GM21360 (cell line): ENCODE results near the gene BCAR1.
"Not testable (repeated sequence)": the region's sequence is repeated elsewhere in the genome, so short reads cannot be mapped to it uniquely, and the experiment has no call there.

Experiments
- ATAC-seq: cut with Tn5 transposase; IDR thresholded peaks from one replicate; pipeline ENCODE4 v1.9.1; 2021; ENCODE audit warnings: mild to moderate bottlenecking, moderate library complexity; ENCODE audit not compliant: unreplicated experiment

Gene BCAR1

DNA sequence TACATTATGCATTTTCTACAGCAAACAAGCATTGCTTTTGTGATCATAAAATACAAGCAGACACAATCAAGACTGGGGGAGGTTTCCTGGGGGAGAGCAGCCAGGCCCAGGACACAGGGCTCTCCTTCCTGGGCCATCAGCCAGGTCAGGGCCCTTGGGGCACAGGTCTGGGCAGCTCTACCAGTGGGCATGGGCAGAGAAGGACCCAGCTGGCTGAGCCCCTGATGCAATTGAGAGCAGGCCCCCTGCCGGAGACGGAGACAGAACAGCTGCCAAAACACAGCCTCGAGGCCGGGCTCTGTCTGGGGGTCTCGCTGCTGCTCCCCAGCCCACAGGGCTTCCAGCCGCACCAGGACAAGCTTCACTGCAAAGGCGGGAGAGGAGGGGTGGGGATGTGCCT lies 10.8 kb downstream of the BCAR1 start:
- not testable (repeated sequence) for ATAC-seq

- no peak for ATAC-seq
These were observed 11.8 kb downstream of the BCAR1 start for GRCh38 chr16:75239542-75240122.

DNA sequence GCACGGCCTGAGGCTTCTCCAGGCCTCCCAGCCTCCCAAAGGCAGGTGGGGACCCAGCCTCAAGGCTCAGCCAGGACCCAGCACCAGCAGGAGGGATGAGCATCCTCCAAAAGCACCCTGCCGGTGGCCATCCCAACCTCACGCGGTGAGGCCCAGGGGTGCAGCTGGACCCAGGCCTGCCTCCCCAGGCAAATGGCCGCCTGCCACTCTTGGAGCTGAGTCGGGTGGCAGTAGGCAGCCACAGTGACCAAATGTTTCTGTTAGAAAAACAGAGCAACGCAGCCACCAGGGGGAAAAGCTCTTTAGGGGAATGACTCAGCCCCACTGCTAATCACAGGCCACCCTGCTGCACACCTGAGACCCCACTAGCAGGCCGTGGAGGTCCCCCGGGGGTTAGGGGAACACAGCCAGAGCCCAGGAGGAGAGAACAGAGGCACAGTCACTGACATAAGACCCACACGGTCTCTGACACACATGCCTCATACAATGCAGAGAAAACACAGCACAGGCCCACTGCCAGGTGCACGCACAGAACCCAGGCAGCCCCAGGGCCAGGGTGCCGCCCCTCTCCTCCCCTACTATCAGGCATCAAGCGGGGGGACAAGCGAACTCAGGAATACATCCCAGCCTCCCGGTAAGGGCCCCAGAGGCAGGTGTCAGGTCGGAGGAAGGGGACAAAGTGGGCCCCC lies 12.4 kb downstream of the BCAR1 start:
- ATAC-seq, result no peak

DNA sequence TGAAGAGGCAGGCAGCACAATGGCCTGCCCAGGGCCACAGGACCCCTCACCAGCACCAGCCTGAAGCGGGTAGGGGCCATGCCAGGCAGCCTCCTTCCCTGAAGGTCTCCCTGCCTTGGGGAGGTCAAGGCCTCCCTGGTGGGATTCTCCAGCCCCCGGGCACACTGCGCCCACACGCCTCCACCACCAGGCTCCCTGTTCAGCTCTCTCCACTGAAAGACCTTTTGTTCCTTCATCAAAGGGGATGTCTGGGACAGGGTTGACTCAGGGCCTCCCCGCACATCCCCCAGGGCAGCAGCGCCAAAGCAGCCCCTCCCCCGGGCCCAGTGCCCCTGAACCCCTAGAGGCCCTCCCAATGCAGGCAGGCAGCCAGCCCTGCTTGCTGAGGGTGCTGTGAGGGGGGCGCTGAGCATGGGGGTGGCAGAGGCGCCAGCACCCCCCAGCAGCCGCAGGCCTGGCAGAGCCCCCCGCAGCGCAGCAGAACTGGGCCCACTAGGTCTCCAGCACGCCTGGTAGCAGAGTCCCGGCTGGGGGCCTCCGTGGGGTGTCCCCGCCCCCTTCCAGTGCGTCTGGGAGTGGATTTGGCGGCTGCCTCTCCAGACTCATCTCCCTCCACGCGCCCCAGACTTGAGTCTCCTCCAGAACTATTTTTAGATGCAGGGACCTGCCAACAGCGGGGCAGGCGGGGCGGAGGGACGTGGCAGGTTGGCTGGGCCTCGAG lies 13.1 kb downstream of the BCAR1 start:
- ATAC-seq, result no peak

DNA sequence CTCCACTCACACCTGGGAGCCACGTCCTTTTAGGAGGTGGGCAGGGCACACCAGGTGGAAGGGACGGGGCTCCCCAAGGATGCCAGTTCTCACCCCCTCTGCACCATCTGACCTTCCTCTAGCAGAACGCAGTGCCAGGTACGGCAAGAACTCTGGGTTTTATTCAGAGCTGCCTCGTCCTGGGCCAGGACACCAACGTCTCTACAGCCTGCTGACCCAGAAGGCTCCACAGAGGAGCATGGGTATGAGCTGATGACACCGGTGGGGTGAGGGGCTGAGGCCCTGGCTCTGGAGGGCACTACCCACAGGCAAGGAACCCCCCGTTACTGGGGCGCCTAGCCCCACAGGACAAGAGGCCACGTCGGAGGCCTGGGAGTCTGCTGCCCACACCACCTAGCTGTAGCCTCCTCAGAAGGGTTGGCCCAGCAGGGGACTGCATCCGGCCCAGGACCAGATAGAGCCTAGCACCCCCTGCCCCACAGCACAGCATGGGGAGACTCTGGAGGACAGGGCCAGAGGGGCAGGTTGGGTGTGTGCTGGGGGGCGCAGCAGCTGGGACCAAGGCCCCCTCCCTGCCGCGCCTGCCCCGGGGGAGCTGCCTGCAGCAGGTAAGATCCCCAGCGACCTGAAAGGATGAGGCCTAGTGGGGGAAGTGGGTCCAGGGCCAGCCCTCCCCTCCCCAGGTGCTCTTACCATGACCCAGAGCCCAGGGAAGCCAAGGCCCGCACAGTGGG lies 13.9 kb downstream of the BCAR1 start:
- no peak for ATAC-seq

DNA sequence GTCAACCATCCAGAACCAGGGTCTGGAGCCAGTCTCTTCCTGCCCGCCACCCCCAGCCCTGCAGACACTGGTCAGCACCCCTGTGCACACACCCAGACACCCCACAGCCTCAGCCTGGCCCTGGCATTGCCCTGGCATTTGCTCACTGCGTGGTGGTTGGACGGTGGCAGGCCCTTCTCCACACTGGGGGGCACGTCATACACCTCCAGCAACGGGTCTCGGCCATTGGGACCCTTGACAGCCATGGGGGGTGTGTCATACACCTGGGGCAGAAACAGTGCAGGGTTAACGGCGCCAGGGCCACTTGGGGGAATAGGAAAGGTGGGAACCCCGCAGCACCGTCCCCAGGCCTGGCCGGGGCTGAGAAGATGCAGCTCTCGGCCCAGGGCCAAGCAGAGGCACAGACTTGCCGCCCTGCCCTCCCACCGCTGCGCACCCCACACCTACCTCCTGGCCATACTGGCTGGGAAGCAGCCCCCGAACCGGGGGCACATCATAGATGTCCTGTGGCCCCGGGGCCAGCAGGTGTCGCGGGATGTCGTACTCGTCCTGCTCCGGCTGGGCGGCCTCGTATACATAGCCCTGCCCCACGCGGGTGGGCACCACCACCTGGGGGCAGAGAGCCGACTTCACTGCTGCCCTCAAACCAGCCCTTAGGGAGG lies 14.6 kb downstream of the BCAR1 start:
- ATAC-seq, result no peak

DNA sequence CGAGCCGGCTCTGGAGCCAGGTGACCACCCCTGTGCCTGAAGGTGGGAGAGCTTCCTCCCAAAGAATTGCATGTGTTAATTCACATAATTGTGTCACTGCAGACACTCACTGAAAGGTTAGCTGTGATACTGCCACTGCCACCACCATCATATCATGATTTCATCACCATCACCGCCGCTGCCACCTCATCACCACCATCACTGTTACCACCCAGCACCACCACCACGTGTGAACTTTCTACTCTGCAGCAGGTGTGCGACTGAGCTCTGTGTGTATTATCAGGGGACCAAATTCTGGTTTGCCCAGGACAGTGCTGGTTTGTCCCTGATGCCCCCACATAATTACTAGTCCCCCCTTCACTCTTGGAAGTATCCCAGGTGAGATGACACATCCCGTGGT lies 15.2 kb downstream of the BCAR1 start:
- no peak for ATAC-seq

- ATAC-seq, result no peak
These were observed 15.7 kb downstream of the BCAR1 start for GRCh38 chr16:75235721-75236193.

DNA sequence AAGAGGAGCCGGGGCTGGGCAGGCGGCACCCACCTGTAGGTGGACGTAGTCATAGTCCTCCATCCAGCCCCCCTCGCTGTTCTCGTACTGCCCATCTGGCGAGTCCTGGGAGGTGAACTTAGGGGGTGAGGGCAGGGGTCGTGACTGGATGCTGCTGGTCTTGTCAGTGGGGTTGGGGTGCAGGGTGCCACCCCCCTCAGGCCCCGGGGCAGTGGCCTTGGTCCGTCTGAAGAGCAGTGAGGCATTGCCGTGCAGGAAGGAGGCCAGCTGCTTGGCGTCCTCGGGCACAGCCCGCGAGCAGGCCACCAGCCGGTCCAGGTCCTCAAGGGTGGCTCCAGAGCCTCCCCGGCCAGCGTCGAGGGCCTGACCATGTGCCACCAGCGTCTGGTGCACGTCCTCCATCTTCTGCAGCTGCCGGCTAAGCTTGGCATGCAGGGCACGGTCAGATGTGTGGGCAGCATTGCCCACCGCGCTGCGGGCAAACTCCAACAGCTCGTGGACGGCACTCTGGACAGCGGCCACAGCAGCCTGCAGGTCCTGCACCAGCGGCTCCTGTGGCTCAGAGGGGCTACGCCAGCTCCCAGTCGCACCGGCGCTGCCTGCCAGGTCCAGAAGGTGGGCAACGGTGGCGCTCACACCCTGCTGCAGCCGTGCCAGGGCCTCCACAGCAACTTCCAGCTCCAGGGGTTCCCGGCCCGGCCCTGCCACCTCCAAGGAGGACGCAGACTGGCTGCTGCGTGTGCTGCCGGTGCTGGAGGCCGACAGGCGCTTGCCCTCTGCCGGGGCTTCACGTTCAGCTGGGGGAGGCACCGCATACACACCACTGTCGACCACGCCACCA lies 16.3 kb downstream of the BCAR1 start:
- ATAC-seq, result no peak

GRCh38 chr16:75233611-75233938 lies 17.8 kb downstream of the BCAR1 start:
- no peak for ATAC-seq

DNA sequence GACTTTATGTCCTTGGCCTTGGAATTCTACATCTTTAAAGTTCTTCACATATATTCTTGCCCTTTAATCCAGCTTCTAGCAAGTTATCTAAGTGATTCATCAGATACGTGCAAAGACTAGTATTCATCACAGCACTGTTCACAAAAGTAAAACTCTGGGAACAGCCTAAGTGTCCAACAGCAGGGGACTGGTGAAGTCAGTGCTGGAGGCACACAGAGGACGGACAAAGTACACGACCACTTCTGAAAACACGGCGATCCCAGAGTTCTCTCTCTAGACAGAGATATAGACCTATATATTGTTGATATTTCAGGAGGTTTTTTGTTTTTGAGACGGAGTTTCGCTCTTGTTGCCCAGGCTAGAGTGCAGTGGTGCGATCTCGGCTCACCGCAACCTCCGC lies 19.9 kb downstream of the BCAR1 start:
- ATAC-seq, result no peak

- no peak for ATAC-seq
These were observed 20.8 kb downstream of the BCAR1 start for GRCh38 chr16:75230471-75231110.

- ATAC-seq, result no peak
These were observed 22.0 kb downstream of the BCAR1 start for GRCh38 chr16:75229172-75230031.

DNA sequence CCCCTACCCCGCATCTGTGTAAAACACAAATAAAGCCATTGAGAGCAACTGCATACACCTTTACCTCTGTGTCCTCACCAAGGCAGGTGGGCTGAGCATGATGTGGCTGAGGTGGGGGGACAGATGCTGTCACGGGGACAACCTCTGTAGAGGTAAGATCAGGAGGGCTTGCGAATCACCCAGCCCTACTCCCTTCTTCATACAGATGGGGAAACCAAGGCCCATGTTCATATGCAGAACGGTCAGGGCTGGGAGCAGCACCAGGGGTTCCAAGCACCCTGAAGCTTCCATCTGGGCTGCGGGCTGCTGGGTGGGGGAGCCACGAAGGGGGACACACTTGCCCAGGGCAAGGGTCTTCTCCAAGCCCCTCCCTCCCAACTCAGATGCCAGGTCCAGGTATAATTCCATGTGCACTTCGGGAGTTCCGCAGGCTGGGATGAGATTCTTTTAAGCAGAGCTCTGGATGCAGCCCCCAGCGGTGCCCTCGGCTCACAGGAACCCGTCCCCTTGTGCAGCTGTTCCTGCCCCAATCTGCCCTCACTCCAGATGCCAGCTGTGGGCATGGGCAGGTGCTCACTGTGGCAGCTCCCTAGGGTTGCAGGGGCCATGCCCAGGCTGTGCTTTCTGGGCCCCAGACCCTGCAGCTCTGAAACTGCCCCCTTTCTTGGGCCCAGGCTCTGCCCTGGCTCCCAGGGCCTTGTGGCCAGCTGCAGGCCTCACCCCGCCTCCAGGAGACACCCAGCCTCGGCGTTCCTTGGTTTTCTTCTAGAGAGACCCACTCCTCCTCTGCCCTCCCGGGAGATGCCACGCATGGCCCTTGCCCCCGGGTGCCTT lies 23.1 kb downstream of the BCAR1 start:
- no peak for ATAC-seq

GRCh38 chr16:75227361-75228142 lies 23.9 kb downstream of the BCAR1 start:
- no peak for ATAC-seq

GRCh38 chr16:75226550-75227360 lies 24.7 kb downstream of the BCAR1 start:
- ATAC-seq, result no peak
